Subcutaneous abdominal adipose tissue (tissue), 5 donors: Measurements from ENCODE around the gene ELMOD3.
"Not testable (repeated sequence)": the region's sequence is repeated elsewhere in the genome, so short reads cannot be mapped to it uniquely, and the experiment has no call there.

Experiments used
- H3K27ac ChIP-seq: one replicate; pipeline ENCODE4 v1.7.0; 2013; ENCODE audit warnings: low read depth, mild to moderate bottlenecking, inconsistent platforms, low read length, moderate library complexity
- H3K27me3 ChIP-seq, 5 donors: one replicate each; pipeline ENCODE4 v1.7.0; 2013; ENCODE audit warnings: low read length in 5 of 5, inconsistent platforms in 1 of 5; ENCODE audit not compliant: control insufficient read depth in 5 of 5, insufficient read depth in 4 of 5
- H3K36me3 ChIP-seq, 5 donors: one replicate each; pipeline ENCODE4 v1.7.0; 2013; ENCODE audit warnings: low read length in 5 of 5; ENCODE audit not compliant: control insufficient read depth in 5 of 5, insufficient read depth in 5 of 5
- H3K4me1 ChIP-seq, 5 donors: one replicate each; pipeline ENCODE4 v1.7.0; 2013; ENCODE audit warnings: low read length in 5 of 5, mild to moderate bottlenecking in 3 of 5, moderate library complexity in 1 of 5; ENCODE audit not compliant: control insufficient read depth in 5 of 5, insufficient read depth in 5 of 5
- H3K4me3 ChIP-seq, 5 donors: one replicate each; pipeline ENCODE4 v1.7.0; 2013; ENCODE audit warnings: low read length in 5 of 5, low read depth in 1 of 5
- H3K9ac ChIP-seq, 5 donors: one replicate each; pipeline ENCODE4 v1.7.0; 2013; ENCODE audit warnings: low read length in 5 of 5, mild to moderate bottlenecking in 4 of 5, moderate library complexity in 3 of 5
- H3K9me3 ChIP-seq, 5 donors: one replicate each; pipeline ENCODE4 v1.7.0; 2013; ENCODE audit warnings: low read length in 5 of 5; ENCODE audit not compliant: control insufficient read depth in 5 of 5
- donor health status: healthy.
- donor health status: healthy.
- donor health status: healthy.
- donor health status: healthy.
- donor health status: healthy.

The ELMOD3 gene

DNA sequence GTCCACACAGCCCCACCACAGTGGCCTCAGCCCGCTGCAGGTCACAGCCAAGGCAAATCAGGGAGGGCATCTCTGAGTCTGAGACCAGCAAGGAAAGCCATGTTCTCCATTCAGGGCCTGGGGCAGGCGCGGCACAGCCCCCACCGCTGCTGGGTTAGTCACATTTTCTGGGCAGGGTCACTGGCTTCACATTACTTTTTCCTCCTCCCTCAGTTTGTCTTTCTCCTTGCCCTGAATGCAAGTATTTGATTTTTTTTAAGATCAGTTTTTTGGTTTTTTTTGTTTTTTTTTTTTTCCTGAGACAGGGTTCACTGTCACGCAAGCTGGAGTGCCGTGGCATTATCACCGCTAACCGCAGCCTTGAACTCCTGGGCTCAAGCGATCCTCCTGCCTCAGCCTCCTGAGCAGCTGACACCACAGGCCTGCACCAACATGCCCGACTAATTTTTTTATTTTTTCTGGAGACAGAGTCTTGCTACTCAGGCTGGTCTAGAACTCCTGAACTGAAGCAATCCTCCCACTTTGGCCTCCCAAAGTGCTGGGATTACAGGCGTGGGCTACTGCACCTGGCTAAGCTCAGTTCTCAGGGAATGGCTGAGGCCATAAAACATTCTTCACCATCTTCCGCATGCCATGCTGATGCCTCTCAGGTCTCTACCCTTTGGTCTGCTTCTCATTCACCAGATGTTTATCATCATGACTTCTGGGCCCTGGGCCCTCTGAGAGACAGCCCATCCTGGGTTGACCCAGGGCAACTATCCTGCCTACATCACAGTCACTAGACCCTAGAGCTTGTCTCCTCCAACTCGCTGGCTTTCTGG is 56.2 kb downstream of the ELMOD3 start:
- Histone ChIP-seq H3K9me3 (no peaks in the 10 kb centered on the region), H3K4me3 (no peak overlapping the region), H3K36me3 (no peaks in the 10 kb centered on the region), H3K9ac (peak overlapping the region in 1 of 5 donors; percentile 17), H3K27me3 (no peaks in the 10 kb centered on the region), H3K27ac (no peak overlapping the region), H3K4me1 (peaks cover 5 to 57% (median 51%) of the 10 kb centered on the region in 5 donors)

DNA sequence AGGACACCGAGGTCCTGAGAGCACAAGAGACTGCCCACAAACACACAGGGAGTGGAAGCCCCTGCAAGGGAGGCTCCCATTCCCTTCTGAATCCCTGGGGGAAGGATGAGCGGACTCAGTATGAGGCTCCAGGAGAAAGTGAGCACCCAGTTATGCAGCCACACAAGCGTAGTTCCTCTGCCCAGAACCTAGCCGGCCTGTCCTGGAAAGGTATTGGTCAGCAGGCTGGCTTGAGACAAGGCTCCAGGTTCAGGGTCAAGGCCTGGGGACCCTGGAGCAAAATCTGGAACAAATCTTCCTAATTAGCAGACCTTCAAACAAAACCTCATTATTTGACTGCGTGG is 56.8 kb downstream of the ELMOD3 start:
- Histone ChIP-seq H3K4me3 (no peak overlapping the region), H3K4me1 (peaks cover 5 to 61% (median 49%) of the 10 kb centered on the region in 5 donors), H3K9ac (peak overlapping the region in 1 of 5 donors; percentile 1), H3K9me3 (no peaks in the 10 kb centered on the region), H3K36me3 (no peaks in the 10 kb centered on the region), H3K27ac (no peak overlapping the region), H3K27me3 (no peaks in the 10 kb centered on the region)

DNA sequence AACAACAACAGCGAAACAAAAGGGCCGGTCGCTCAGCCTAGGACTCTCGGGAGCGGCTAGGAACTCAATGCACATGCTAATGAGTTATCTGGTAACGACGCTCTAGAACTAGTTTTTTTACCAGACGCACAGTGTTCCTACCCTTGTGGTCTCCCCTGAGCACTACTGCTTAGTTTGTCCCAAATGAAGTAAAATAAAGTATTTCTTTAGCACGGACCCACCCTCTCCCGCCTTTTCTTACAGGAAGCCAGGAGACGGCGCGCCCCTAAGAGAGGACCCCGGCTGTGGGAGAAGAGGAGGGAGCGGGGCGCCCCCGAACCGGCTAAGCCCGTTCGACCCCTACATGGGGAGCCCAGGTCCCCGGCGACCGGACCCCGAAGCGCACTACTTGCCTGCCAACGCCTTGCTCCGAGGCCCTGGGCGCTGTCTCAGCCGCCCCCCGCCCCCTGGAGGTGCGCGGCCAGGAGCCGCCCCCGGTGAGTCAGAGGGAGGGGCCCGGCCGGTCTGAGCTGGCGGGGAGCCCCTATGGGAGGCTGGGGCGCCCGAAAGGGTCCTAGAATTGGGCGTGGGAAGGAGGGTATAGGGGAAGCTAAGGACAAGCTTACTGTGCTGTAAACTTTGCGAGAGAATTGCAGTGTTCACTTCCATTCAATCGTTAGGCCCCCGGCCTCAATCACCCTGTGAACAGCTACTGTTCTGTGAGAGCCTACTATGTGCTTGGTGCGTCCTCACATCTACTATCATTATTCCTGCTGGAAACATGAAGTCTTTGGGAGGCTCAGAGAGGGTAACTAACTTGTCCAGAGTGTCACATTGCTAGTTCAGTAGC is 59.2 kb downstream of the ELMOD3 start:
- no peaks in the 10 kb centered on the region for H3K9me3 ChIP-seq
- peak overlapping the region; percentile 63 to 77 (median 71) for H3K4me3 ChIP-seq
- H3K27me3 ChIP-seq: no peaks in the 10 kb centered on the region
- no peaks in the 10 kb centered on the region for H3K36me3 ChIP-seq
- H3K9ac ChIP-seq: peak overlapping the region in 4 of 5 donors; percentile 69 to 81 (median 76)
- H3K4me1 ChIP-seq: peaks cover 1 to 57% (median 48%) of the 10 kb centered on the region in 5 donors
- peak overlapping the region; percentile 46 for H3K27ac ChIP-seq

DNA sequence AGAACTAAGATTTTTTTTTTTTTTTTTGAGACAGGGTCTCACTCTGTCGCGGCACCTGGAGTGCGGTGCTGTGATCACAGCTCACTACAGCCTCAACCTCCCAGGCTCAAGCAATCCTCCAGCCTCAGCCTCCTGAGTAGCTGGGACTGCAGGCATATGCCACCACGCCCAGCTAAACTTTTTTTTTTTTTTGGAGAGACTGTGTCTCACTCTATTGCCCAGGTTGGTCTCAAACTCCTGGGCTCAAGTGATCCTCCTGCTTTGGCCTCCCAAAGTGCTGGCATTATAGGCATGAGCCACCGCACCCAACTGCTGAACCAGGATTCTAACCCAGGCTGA is 59.8 kb downstream of the ELMOD3 start:
- Histone ChIP-seq H3K27ac (peak overlapping the region; percentile 4), H3K9ac (peak overlapping the region in 2 of 5 donors; percentile 78 to 81), H3K4me3 (peak overlapping the region in 2 of 5 donors; percentile 71 to 73), H3K4me1 (peaks cover 2 to 57% (median 48%) of the 10 kb centered on the region in 5 donors)
- not testable (repeated sequence) for H3K27me3 ChIP-seq, H3K9me3 ChIP-seq, H3K36me3 ChIP-seq

DNA sequence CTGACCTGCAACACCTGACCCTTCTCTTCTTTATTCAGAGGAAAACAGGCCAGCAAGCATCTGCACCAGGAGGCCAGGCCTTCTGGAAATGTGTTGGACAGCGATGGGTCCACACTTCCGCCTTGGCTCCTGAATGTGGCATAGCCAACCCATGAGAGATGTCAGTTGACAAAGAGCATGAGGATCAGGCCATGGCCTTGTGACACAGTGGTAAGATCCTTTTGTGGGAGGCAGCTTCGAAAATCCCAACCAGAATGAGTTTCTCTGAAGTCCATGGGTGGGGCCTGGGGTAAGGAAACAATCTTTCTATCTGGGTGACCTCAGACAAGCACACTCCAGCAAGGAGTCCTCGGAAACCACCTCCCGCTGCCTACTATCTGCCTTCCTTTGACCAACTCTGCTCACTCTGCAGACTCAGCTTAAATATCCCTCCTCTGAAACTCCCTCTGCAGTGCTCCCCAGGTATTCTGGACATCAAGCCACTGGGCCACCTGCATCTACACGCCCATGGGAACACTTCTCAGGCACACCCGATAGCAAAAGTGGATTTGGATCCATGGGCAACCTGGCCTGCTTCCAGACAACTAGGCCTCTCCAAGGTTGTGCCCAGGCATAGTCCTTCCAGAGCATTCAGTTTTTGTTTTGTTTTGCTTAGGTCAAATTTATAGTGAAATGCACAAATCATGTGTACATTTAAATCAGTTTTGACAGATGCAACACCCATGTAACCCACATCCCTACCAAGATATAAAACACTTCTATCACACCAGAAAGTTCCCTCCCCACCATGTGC is 60.4 kb downstream of the ELMOD3 start:
- Histone ChIP-seq H3K36me3 (no peaks in the 10 kb centered on the region), H3K27me3 (no peaks in the 10 kb centered on the region), H3K4me1 (peaks cover 2 to 56% (median 49%) of the 10 kb centered on the region in 5 donors), H3K9ac (no peak overlapping the region), H3K9me3 (no peaks in the 10 kb centered on the region), H3K4me3 (no peak overlapping the region), H3K27ac (peak overlapping the region; percentile 4)

DNA sequence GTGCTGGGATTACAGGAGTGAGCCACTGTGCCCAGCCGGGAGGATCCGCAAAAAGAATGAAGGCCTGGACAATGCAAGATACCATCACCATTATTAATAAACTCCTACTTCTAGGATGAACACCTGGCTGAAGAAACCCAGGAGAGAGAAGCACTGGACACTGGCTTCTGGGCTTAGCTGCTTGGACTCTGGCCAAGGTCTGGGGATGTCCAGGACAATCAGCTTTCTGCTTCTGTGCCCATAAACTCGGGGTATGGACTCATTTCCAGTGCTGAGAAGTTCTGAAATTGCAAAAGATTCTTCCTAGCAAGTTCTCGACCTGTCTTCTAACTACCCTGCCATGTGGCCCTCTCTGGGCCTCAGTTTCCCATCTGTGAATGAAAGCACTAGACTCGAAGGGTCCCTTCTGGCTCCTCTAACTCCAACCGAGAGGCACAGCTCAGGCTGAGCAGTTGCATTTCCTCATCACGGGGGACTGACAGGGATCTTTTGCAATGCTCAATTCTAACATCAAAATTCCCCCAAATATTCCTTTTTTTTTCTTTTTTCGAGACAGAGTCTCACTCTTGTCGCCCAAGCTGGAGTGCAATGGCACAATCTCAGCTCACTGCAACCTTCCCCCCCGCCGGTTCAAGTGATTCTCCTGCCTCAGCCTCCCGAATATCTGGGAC is 61.5 kb downstream of the ELMOD3 start:
- H3K27me3 ChIP-seq: no peaks in the 10 kb centered on the region
- no peaks in the 10 kb centered on the region for H3K36me3 ChIP-seq
- H3K4me3 ChIP-seq: no peak overlapping the region
- peaks cover 5 to 58% (median 52%) of the 10 kb centered on the region in 5 donors for H3K4me1 ChIP-seq
- H3K9me3 ChIP-seq: no peaks in the 10 kb centered on the region
- H3K27ac ChIP-seq: peak overlapping the region; percentile 51
- H3K9ac ChIP-seq: peak overlapping the region in 2 of 5 donors; percentile 53 to 56

DNA sequence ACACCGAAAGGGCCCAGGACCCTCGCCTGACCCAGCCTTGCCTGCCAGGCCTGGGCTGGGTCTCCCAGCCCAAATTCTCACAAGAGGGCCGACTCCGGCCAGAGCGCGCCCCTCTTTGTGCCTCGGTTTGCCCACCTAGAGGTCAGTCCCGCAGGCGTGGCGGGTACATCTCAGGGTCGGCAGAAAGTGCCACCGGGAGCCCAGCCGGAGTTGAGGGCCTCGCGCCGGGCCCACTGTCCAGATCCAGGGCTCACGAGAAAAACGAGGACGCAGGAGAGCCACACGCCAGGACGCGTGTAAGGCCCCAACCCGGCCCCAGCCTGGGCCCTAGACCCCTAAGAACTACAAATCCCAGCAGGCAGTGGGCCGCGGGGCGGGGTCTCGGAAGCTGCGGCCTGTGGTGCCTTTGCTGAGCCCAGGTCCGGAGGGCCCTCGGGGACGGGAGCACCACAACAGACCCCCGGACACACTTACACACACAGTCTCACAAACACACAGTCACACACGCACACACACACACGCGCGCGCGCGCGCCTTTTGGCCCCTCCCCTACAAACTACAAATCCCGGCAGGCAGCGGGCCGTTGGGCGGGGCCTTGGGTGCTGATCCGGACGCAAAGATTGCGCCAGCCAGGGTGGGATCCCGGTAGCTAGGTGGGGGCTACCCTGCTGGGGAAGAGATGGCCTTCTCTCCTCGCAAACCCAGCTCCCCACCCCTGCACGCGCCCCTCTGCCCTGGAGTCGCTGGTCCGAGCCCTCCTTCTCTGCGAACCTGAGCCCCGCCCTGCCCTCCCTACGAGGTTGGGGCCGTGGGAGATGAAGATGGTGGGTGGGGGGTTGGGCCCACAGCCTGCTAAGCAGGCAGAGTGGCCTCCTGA is 63.8 kb downstream of the ELMOD3 start, which contains the start of gene SH2D6:
Gene SH2D6, plus strand, starts transcription at position 583 of the 877 bp plus-strand sequence. CDS start 10,752 bp downstream, outside the sequence.
- no peaks in the 10 kb centered on the region for H3K27me3 ChIP-seq
- peak within 1 kb of the TSS; percentile 48 to 94 (median 87) for H3K9ac ChIP-seq
- H3K36me3 ChIP-seq: no peaks in the 10 kb centered on the region
- peak within 1 kb of the TSS; percentile 65 to 86 (median 85) for H3K4me3 ChIP-seq
- peaks cover 5 to 51% (median 46%) of the 10 kb centered on the region in 5 donors for H3K4me1 ChIP-seq
- H3K9me3 ChIP-seq: no peaks in the 10 kb centered on the region
- H3K27ac ChIP-seq: peak within 1 kb of the TSS; percentile 90

DNA sequence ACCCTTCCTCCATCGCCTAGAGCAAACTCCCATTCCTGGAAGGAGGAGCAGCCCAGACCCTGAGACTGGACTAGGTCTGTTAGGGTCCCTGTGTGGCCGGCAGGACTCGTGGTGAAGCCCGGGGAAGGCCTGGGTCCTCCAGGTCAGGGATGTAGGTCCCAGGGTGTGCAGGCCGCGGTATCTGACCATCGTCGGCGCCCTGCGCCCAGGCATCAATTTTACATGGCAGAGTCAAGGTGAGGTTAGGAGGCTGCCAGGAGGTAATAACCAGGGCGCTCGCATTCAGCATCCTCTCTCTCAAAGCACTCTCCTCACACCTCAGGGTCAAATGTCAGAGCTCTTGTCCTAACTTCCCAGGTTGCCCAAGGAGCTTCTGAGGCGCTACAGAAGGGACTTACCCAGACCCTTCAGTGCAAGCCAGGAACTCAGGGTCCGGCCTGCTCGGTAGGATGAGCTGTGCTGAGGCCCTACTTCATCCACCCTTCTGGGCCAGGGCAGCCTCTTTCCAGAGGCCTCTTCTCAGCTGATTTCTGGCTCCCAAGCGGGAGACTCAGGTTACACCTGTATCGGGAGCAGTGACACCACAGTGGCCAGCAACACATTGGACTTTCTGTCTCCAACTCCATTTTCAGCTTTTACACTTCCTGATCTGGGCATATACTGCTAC is 64.6 kb downstream of the ELMOD3 start:
- Histone ChIP-seq H3K9ac (peak overlapping the region in 4 of 5 donors; percentile 85 to 94 (median 88)), H3K4me1 (peaks cover 5 to 44% (median 38%) of the 10 kb centered on the region in 5 donors), H3K9me3 (no peaks in the 10 kb centered on the region), H3K36me3 (no peaks in the 10 kb centered on the region), H3K4me3 (peak overlapping the region; percentile 65 to 86 (median 85)), H3K27ac (peak overlapping the region; percentile 90), H3K27me3 (no peaks in the 10 kb centered on the region)
